ENCODE data around the gene CCL21.

DNA sequence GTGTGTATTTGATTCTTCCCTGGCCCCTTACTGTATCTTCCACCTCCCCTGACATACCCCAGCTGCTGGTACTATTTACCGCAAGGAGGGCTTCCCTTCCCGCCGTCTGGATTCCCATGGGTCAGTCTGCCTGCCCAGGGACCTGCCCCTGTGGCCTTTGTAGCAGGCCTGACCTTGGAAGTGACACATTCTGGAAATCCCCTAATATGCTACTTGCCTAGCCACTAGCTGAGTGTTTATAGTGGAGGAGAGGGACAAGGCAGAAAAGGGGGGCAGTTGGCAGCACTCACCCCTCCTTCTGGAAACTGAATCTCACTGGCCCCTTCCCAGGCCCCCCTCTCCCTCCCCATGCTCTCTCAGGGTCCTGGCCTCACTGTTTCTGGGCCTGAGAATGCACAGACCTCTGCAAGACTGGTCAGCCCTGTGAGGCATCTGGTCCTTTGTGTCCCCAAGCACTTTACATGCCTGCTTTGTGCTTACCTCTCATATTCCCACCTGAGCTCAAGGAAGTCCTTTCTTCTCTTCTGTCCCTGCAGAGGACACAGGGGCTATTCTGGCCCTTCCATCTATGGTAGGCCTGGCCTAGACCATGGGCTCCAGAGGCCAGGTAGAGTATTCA lies 8.2 kb upstream of the CCL21 start:
- TF ChIP-seq CBX5 (IDR thresholded peaks at IDR 0.05; ENCODE audit: low read depth, low read length): no peak
- TF ChIP-seq KDM1A (IDR thresholded peaks at IDR 0.05; ENCODE audit: borderline replicate concordance, low read length): no peak
- TF ChIP-seq BRCA1 (IDR thresholded peaks at IDR 0.05; ENCODE audit: low read depth, low read length): no peak
- no peak for TF ChIP-seq TBP (IDR thresholded peaks at IDR 0.05; ENCODE audit: low read depth, low read length)
- TF ChIP-seq SP1 (IDR thresholded peaks at IDR 0.05; ENCODE audit: low read depth, low read length): no peak
- TF ChIP-seq, protein P1, sequence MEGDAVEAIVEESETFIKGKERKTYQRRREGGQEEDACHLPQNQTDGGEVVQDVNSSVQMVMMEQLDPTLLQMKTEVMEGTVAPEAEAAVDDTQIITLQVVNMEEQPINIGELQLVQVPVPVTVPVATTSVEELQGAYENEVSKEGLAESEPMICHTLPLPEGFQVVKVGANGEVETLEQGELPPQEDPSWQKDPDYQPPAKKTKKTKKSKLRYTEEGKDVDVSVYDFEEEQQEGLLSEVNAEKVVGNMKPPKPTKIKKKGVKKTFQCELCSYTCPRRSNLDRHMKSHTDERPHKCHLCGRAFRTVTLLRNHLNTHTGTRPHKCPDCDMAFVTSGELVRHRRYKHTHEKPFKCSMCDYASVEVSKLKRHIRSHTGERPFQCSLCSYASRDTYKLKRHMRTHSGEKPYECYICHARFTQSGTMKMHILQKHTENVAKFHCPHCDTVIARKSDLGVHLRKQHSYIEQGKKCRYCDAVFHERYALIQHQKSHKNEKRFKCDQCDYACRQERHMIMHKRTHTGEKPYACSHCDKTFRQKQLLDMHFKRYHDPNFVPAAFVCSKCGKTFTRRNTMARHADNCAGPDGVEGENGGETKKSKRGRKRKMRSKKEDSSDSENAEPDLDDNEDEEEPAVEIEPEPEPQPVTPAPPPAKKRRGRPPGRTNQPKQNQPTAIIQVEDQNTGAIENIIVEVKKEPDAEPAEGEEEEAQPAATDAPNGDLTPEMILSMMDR (IDR thresholded peaks at IDR 0.05; ENCODE audit: control extremely low read depth in 1 of 3, insufficient read depth in 1 of 3, low read depth in 1 of 3, low read length in 3 of 3): no peak
- TF ChIP-seq CEBPB (IDR thresholded peaks at IDR 0.05; ENCODE audit: low read depth, low read length): no peak
- TF ChIP-seq JUND (IDR thresholded peaks at IDR 0.05; ENCODE audit: low read length): no peak
- TF ChIP-seq ASH2L (IDR thresholded peaks at IDR 0.05; ENCODE audit: low read length): no peak
- no peak for TF ChIP-seq BCL11A (IDR thresholded peaks at IDR 0.05; ENCODE audit: low read depth in 2 of 2, low read length in 2 of 2)
- TF ChIP-seq EP300 (IDR thresholded peaks at IDR 0.05; ENCODE audit: borderline replicate concordance in 1 of 2, low read depth in 2 of 2, low read length in 2 of 2): no peak
- TF ChIP-seq, protein P2, sequence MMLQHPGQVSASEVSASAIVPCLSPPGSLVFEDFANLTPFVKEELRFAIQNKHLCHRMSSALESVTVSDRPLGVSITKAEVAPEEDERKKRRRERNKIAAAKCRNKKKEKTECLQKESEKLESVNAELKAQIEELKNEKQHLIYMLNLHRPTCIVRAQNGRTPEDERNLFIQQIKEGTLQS (IDR thresholded peaks at IDR 0.05; ENCODE audit: insufficient read depth, low read depth, low read length): no peak
- no peak for TF ChIP-seq GABPA (IDR thresholded peaks at IDR 0.05; ENCODE audit: borderline replicate concordance, insufficient read depth, low read length)

Measured in H1 (cell line).